ENCODE results near the gene KRTAP6-1. TPM values are rescaled to one million over a fixed set of nuclear protein-coding genes. Genes with fewer than 3 reads are reported as not detected.

The KRTAP6-1 gene
- not detected for total RNA-seq

- H3K27ac ChIP-seq (ENCODE audit: low read depth, low read length) = no peak within 1 kb of the TSS
- no peaks in the 10 kb centered on the region for H3K36me3 ChIP-seq (ENCODE audit: control insufficient read depth in 3 of 3, insufficient read depth in 3 of 3, low read length in 3 of 3)
- H3K4me3 ChIP-seq (ENCODE audit: low read length in 3 of 3) = no peak within 1 kb of the TSS
- H3K4me1 ChIP-seq (ENCODE audit: control insufficient read depth in 3 of 3, insufficient read depth in 3 of 3, low read length in 3 of 3) = no peaks in the 10 kb centered on the region
- H3K9me3 ChIP-seq (ENCODE audit: control insufficient read depth in 3 of 3, low read length in 3 of 3) = no peaks in the 10 kb centered on the region
- H3K9ac ChIP-seq (ENCODE audit: low read depth in 1 of 3, low read length in 3 of 3) = no peak within 1 kb of the TSS
- H3K27me3 ChIP-seq (ENCODE audit: control insufficient read depth in 3 of 3, insufficient read depth in 3 of 3, low read length in 3 of 3) = no peaks in the 10 kb centered on the region
Measured at GRCh38 chr21:30613836-30614235, at the start of gene KRTAP6-1. KRTAP6-1 (minus strand) TSS chr21:30613930; CDS start chr21:30613904, 26 bp downstream.

- no peak overlapping the region for H3K4me3 ChIP-seq (ENCODE audit: low read length in 3 of 3)
- no peaks in the 10 kb centered on the region for H3K27me3 ChIP-seq (ENCODE audit: control insufficient read depth in 3 of 3, insufficient read depth in 3 of 3, low read length in 3 of 3)
- no peak overlapping the region for H3K9ac ChIP-seq (ENCODE audit: low read depth in 1 of 3, low read length in 3 of 3)
- H3K27ac ChIP-seq (ENCODE audit: low read depth, low read length) = no peak overlapping the region
- H3K36me3 ChIP-seq (ENCODE audit: control insufficient read depth in 3 of 3, insufficient read depth in 3 of 3, low read length in 3 of 3) = no peaks in the 10 kb centered on the region
- no peaks in the 10 kb centered on the region for H3K9me3 ChIP-seq (ENCODE audit: control insufficient read depth in 3 of 3, low read length in 3 of 3)
- no peaks in the 10 kb centered on the region for H3K4me1 ChIP-seq (ENCODE audit: control insufficient read depth in 3 of 3, insufficient read depth in 3 of 3, low read length in 3 of 3)
Measured at GRCh38 chr21:30652891-30653290, 39.2 kb upstream of the KRTAP6-1 start.

GRCh38 chr21:30646904-30647414 is 33.2 kb upstream of the KRTAP6-1 start:
- Histone ChIP-seq H3K4me1 (ENCODE audit: control insufficient read depth in 3 of 3, insufficient read depth in 3 of 3, low read length in 3 of 3) (no peaks in the 10 kb centered on the region), H3K27ac (ENCODE audit: low read depth, low read length) (no peak overlapping the region), H3K27me3 (ENCODE audit: control insufficient read depth in 3 of 3, insufficient read depth in 3 of 3, low read length in 3 of 3) (no peaks in the 10 kb centered on the region), H3K4me3 (ENCODE audit: low read length in 3 of 3) (no peak overlapping the region), H3K9ac (ENCODE audit: low read depth in 1 of 3, low read length in 3 of 3) (no peak overlapping the region), H3K9me3 (ENCODE audit: control insufficient read depth in 3 of 3, low read length in 3 of 3) (no peaks in the 10 kb centered on the region), H3K36me3 (ENCODE audit: control insufficient read depth in 3 of 3, insufficient read depth in 3 of 3, low read length in 3 of 3) (no peaks in the 10 kb centered on the region)

GRCh38 chr21:30642564-30642963 is 28.8 kb upstream of the KRTAP6-1 start, which contains the start of gene KRTAP20-3:
KRTAP20-3 (plus strand) TSS chr21:30642864.
- no peaks in the 10 kb centered on the region for H3K9me3 ChIP-seq (ENCODE audit: control insufficient read depth in 3 of 3, low read length in 3 of 3)
- no peaks in the 10 kb centered on the region for H3K4me1 ChIP-seq (ENCODE audit: control insufficient read depth in 3 of 3, insufficient read depth in 3 of 3, low read length in 3 of 3)
- H3K27me3 ChIP-seq (ENCODE audit: control insufficient read depth in 3 of 3, insufficient read depth in 3 of 3, low read length in 3 of 3) = no peaks in the 10 kb centered on the region
- no peaks in the 10 kb centered on the region for H3K36me3 ChIP-seq (ENCODE audit: control insufficient read depth in 3 of 3, insufficient read depth in 3 of 3, low read length in 3 of 3)
- H3K9ac ChIP-seq (ENCODE audit: low read depth in 1 of 3, low read length in 3 of 3) = no peak within 1 kb of the TSS
- no peak within 1 kb of the TSS for H3K4me3 ChIP-seq (ENCODE audit: low read length in 3 of 3)
- no peak within 1 kb of the TSS for H3K27ac ChIP-seq (ENCODE audit: low read depth, low read length)

- H3K27me3 ChIP-seq (ENCODE audit: control insufficient read depth in 3 of 3, insufficient read depth in 3 of 3, low read length in 3 of 3) = no peaks in the 10 kb centered on the region
- H3K9me3 ChIP-seq (ENCODE audit: control insufficient read depth in 3 of 3, low read length in 3 of 3) = no peaks in the 10 kb centered on the region
- no peak overlapping the region for H3K9ac ChIP-seq (ENCODE audit: low read depth in 1 of 3, low read length in 3 of 3)
- H3K4me3 ChIP-seq (ENCODE audit: low read length in 3 of 3) = no peak overlapping the region
- no peaks in the 10 kb centered on the region for H3K4me1 ChIP-seq (ENCODE audit: control insufficient read depth in 3 of 3, insufficient read depth in 3 of 3, low read length in 3 of 3)
- H3K27ac ChIP-seq (ENCODE audit: low read depth, low read length) = no peak overlapping the region
- no peaks in the 10 kb centered on the region for H3K36me3 ChIP-seq (ENCODE audit: control insufficient read depth in 3 of 3, insufficient read depth in 3 of 3, low read length in 3 of 3)
Measured at GRCh38 chr21:30638686-30639085, 25.0 kb upstream of the KRTAP6-1 start.

GRCh38 chr21:30634906-30635305 is 21.2 kb upstream of the KRTAP6-1 start, which contains the start of gene KRTAP20-2:
KRTAP20-2 (plus strand) TSS chr21:30635206; CDS start chr21:30635264, 58 bp downstream.
- H3K27me3 ChIP-seq (ENCODE audit: control insufficient read depth in 3 of 3, insufficient read depth in 3 of 3, low read length in 3 of 3) = no peaks in the 10 kb centered on the region
- H3K27ac ChIP-seq (ENCODE audit: low read depth, low read length) = no peak within 1 kb of the TSS
- H3K4me3 ChIP-seq (ENCODE audit: low read length in 3 of 3) = no peak within 1 kb of the TSS
- no peaks in the 10 kb centered on the region for H3K36me3 ChIP-seq (ENCODE audit: control insufficient read depth in 3 of 3, insufficient read depth in 3 of 3, low read length in 3 of 3)
- no peaks in the 10 kb centered on the region for H3K9me3 ChIP-seq (ENCODE audit: control insufficient read depth in 3 of 3, low read length in 3 of 3)
- no peak within 1 kb of the TSS for H3K9ac ChIP-seq (ENCODE audit: low read depth in 1 of 3, low read length in 3 of 3)
- no peaks in the 10 kb centered on the region for H3K4me1 ChIP-seq (ENCODE audit: control insufficient read depth in 3 of 3, insufficient read depth in 3 of 3, low read length in 3 of 3)

GRCh38 chr21:30629200-30629599 is 15.5 kb upstream of the KRTAP6-1 start:
- H3K27me3 ChIP-seq (ENCODE audit: control insufficient read depth in 3 of 3, insufficient read depth in 3 of 3, low read length in 3 of 3) = no peaks in the 10 kb centered on the region

GRCh38 chr21:30628109-30628508 is 14.4 kb upstream of the KRTAP6-1 start:
- H3K4me1 ChIP-seq (ENCODE audit: control insufficient read depth in 3 of 3, insufficient read depth in 3 of 3, low read length in 3 of 3) = no peaks in the 10 kb centered on the region
- H3K4me3 ChIP-seq (ENCODE audit: low read length in 3 of 3) = no peak overlapping the region
- no peaks in the 10 kb centered on the region for H3K27me3 ChIP-seq (ENCODE audit: control insufficient read depth in 3 of 3, insufficient read depth in 3 of 3, low read length in 3 of 3)
- no peaks in the 10 kb centered on the region for H3K36me3 ChIP-seq (ENCODE audit: control insufficient read depth in 3 of 3, insufficient read depth in 3 of 3, low read length in 3 of 3)
- no peaks in the 10 kb centered on the region for H3K9me3 ChIP-seq (ENCODE audit: control insufficient read depth in 3 of 3, low read length in 3 of 3)
- H3K9ac ChIP-seq (ENCODE audit: low read depth in 1 of 3, low read length in 3 of 3) = no peak overlapping the region
- H3K27ac ChIP-seq (ENCODE audit: low read depth, low read length) = no peak overlapping the region

More at GRCh38 chr21:30629200-30629599, 15.5 kb upstream of the KRTAP6-1 start:
- no peak overlapping the region for H3K27ac ChIP-seq (ENCODE audit: low read depth, low read length)
- H3K36me3 ChIP-seq (ENCODE audit: control insufficient read depth in 3 of 3, insufficient read depth in 3 of 3, low read length in 3 of 3) = no peaks in the 10 kb centered on the region
- no peak overlapping the region for H3K9ac ChIP-seq (ENCODE audit: low read depth in 1 of 3, low read length in 3 of 3)
- H3K4me3 ChIP-seq (ENCODE audit: low read length in 3 of 3) = no peak overlapping the region
- no peaks in the 10 kb centered on the region for H3K9me3 ChIP-seq (ENCODE audit: control insufficient read depth in 3 of 3, low read length in 3 of 3)
- H3K4me1 ChIP-seq (ENCODE audit: control insufficient read depth in 3 of 3, insufficient read depth in 3 of 3, low read length in 3 of 3) = no peaks in the 10 kb centered on the region

GRCh38 chr21:30625449-30626165 is 11.9 kb upstream of the KRTAP6-1 start:
- no peak overlapping the region for H3K9ac ChIP-seq (ENCODE audit: low read depth in 1 of 3, low read length in 3 of 3)
- no peak overlapping the region for H3K4me3 ChIP-seq (ENCODE audit: low read length in 3 of 3)
- no peak overlapping the region for H3K27ac ChIP-seq (ENCODE audit: low read depth, low read length)
- H3K4me1 ChIP-seq (ENCODE audit: control insufficient read depth in 3 of 3, insufficient read depth in 3 of 3, low read length in 3 of 3) = no peaks in the 10 kb centered on the region
- no peaks in the 10 kb centered on the region for H3K9me3 ChIP-seq (ENCODE audit: control insufficient read depth in 3 of 3, low read length in 3 of 3)
- H3K36me3 ChIP-seq (ENCODE audit: control insufficient read depth in 3 of 3, insufficient read depth in 3 of 3, low read length in 3 of 3) = no peaks in the 10 kb centered on the region
- no peaks in the 10 kb centered on the region for H3K27me3 ChIP-seq (ENCODE audit: control insufficient read depth in 3 of 3, insufficient read depth in 3 of 3, low read length in 3 of 3)

GRCh38 chr21:30623362-30623761 is 9.6 kb upstream of the KRTAP6-1 start:
- no peaks in the 10 kb centered on the region for H3K9me3 ChIP-seq (ENCODE audit: control insufficient read depth in 3 of 3, low read length in 3 of 3)
- H3K27me3 ChIP-seq (ENCODE audit: control insufficient read depth in 3 of 3, insufficient read depth in 3 of 3, low read length in 3 of 3) = no peaks in the 10 kb centered on the region
- no peak overlapping the region for H3K9ac ChIP-seq (ENCODE audit: low read depth in 1 of 3, low read length in 3 of 3)
- H3K4me3 ChIP-seq (ENCODE audit: low read length in 3 of 3) = no peak overlapping the region
- H3K27ac ChIP-seq (ENCODE audit: low read depth, low read length) = no peak overlapping the region
- H3K4me1 ChIP-seq (ENCODE audit: control insufficient read depth in 3 of 3, insufficient read depth in 3 of 3, low read length in 3 of 3) = no peaks in the 10 kb centered on the region
- H3K36me3 ChIP-seq (ENCODE audit: control insufficient read depth in 3 of 3, insufficient read depth in 3 of 3, low read length in 3 of 3) = no peaks in the 10 kb centered on the region
